Measurements from ENCODE around the gene RMND5A. TPM values are rescaled to one million over a fixed set of nuclear protein-coding genes. Genes with fewer than 3 reads are reported as not detected.

Gene RMND5A
- total RNA-seq, 1 donor = 24.6 TPM

DNA sequence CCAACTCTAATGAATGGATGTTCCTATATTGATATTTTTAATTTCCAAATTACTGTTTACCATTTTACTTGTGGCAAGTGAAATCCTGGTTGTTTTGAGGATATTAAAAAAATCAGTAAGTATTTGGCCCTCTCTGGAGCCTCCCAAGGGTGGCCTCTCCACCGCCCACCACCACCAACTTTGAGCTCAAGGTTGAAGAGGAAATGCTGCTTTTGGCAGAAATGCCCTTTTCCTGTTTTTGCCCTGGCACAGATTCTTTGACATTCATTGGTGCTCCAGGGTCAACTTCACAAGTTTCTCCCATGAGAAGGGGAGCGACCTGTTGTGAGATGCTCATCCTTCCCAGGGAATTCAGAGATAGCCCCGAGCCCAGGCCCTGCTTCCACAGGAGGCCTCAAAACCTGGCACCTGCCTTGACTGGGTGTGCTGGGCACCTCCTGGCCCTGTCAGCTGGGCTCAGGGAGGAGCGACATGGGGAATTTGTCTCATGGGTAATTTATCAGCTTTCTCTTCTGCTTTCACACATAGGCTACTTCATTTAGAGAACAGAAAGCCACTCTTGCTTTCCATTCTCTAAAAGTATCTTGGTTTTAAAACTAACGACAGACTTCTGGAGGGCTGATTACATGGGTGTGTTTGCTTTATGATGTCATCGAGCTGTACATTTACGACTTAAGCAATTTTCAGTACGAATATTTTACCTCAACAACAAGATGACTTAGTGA lies 63.7 kb downstream of the RMND5A start:
- TF ChIP-seq, protein P1, sequence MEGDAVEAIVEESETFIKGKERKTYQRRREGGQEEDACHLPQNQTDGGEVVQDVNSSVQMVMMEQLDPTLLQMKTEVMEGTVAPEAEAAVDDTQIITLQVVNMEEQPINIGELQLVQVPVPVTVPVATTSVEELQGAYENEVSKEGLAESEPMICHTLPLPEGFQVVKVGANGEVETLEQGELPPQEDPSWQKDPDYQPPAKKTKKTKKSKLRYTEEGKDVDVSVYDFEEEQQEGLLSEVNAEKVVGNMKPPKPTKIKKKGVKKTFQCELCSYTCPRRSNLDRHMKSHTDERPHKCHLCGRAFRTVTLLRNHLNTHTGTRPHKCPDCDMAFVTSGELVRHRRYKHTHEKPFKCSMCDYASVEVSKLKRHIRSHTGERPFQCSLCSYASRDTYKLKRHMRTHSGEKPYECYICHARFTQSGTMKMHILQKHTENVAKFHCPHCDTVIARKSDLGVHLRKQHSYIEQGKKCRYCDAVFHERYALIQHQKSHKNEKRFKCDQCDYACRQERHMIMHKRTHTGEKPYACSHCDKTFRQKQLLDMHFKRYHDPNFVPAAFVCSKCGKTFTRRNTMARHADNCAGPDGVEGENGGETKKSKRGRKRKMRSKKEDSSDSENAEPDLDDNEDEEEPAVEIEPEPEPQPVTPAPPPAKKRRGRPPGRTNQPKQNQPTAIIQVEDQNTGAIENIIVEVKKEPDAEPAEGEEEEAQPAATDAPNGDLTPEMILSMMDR (IDR thresholded peaks at IDR 0.05; ENCODE audit: insufficient read depth, low read depth, low read length) = no peak
- no peak overlapping the region for H3K4me3 ChIP-seq (ENCODE audit: low read depth, low read length)
- no peak for DNase-seq (ENCODE audit: low read depth)

DNA sequence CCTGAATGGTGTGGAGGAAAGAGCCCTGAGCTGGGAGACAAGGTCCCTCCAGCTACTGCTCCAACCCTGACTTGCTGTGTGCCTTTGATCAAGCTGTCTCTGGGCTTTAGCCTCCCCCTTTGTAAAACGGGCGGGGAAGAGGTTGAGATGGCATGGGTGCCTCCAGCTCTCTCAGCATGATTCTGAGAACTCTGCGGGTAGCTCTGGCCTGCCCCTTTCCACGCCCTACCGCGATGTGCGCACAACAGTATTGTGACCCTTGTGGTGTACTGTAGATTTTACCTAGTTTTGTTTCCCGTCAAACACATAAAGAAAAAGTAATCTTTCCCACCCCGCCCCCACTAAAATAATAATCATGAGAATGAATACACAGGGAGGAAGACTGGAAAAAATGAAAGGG lies 65.4 kb downstream of the RMND5A start:
- no peak for DNase-seq (ENCODE audit: low read depth)
- TF ChIP-seq, protein P1 (IDR thresholded peaks at IDR 0.05; ENCODE audit: insufficient read depth, low read depth, low read length) = no peak
- H3K4me3 ChIP-seq (ENCODE audit: low read depth, low read length) = no peak overlapping the region

DNA sequence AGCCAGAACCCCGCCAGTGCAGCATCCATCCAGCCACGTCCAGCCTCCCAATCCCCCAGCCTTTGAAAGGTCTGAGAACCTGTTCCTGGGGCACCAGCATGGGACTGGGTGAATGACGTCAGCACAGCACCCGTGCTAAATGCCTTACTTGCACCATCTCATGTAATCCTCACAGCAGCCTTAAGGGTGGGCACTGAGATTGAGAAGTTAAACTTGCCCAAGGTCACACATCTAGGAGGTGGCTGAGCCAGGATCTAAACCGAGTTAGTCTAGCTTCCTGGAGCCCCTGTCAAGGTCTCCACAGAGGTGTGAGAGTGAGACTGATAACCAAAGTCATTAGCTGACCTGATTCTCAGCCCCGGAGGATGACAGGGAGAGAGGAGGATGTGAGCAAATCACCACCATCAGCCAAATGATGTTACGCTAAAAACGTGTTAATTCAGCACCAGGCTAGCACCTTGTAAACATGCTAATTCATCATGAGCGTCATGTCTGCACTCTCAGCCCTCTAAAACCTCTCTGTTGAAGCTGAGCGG lies 66.0 kb downstream of the RMND5A start:
- no peak overlapping the region for H3K4me3 ChIP-seq (ENCODE audit: low read depth, low read length)
- TF ChIP-seq, protein P1 (IDR thresholded peaks at IDR 0.05; ENCODE audit: insufficient read depth, low read depth, low read length) = no peak
- no peak for DNase-seq (ENCODE audit: low read depth)

DNA sequence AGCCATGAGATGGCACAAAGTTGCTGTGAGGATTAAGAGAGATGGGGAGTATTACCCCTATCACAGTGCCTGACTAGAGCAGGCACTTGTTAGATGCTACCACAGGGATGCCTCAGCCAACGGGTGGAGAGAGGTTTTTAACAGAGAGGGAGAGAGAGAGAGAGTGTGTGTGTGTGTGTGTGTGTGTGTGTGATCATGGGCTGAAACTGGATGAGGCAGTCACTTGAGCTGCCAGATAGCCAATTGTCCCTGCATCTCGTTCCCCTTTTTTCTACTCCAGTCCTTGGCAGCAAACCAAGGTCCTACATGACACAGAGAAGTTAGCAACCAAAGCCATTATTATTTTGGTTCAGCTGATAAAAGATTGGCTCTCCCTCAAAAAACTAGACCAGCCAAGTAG lies 67.6 kb downstream of the RMND5A start:
- no peak overlapping the region for H3K4me3 ChIP-seq (ENCODE audit: low read depth, low read length)
- TF ChIP-seq, protein P1 (IDR thresholded peaks at IDR 0.05; ENCODE audit: insufficient read depth, low read depth, low read length) = no peak
- no peak for DNase-seq (ENCODE audit: low read depth)

DNA sequence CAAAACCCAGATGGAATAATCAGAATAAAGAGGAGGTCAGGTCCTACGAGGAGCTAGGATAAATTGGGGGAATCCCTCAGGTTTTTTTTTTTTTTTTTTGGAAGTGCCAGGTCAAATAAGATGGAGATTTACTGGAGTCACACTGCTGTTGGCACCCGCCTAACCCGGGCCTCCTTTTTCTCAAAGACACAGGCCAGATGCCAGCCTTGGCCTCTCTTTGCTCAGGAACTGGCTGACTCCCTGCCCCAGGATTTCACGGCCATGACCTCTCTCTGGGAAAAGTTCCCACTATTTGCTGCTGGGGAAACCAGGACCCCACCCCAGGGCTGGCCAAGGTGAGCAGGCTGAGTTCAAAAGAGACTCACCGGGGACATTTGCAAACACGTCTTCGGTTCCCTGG lies 68.1 kb downstream of the RMND5A start:
- DNase-seq (ENCODE audit: low read depth) = no peak

DNA sequence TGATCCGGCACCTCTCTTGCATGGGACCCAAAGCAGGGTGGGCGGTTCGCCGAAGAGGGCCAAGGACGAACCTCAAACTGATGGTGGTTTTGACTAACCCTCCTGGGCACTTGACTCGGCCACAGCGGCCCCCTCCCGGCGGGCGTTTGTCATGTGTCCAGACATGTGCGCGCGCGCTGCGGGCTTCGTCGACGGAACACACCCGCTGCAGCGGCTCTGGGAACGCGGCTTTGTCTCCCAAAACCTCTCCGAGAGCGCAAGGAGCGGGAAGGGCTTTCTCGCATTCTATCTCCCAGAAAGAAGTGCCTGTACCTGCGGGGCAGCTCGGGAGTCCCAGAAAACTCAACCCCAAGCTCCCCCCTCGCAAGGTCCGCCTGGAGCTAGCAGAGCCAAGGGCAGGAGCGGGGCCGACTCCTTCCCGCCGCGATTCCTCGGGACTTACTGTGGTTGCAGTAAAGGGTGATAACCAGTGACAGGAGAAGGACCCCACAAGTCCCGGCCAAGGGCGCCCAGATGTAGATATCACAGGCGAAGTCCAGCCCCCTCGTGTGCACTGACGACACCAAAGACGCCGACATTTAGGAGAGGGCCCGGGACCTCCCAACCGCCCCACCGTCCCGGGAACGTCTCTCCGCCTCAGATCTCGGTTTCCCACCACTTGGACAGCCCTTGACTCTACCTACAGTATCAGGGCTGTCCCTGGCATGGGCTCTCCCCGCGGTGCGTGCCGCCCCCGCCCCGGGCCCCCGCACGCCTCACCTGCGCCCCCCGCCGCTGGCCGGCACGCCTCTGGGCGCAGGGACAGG lies 69.0 kb downstream of the RMND5A start:
- DNase-seq (ENCODE audit: low read depth) = no peak
- TF ChIP-seq, protein P1 (IDR thresholded peaks at IDR 0.05; ENCODE audit: insufficient read depth, low read depth, low read length) = no peak
- H3K4me3 ChIP-seq (ENCODE audit: low read depth, low read length) = no peak overlapping the region

More for the DNA sequence above, 68.1 kb downstream of the RMND5A start:
- no peak overlapping the region for H3K4me3 ChIP-seq (ENCODE audit: low read depth, low read length)
- TF ChIP-seq, protein P1 (IDR thresholded peaks at IDR 0.05; ENCODE audit: insufficient read depth, low read depth, low read length) = no peak
